ENCODE results near the gene HEG1. TPM values are rescaled to one million over a fixed set of nuclear protein-coding genes. Genes with fewer than 3 reads are reported as not detected.
A peak's percentile ranks its signal among the peaks of the same experiment; 100 is the strongest.

The HEG1 gene
- total and polyA plus RNA-seq, 2 of the 13 experiments (the other 11 are each of a cell fraction or from before 2014, with no cell fraction given): 10.7 to 18.2 TPM

DNA sequence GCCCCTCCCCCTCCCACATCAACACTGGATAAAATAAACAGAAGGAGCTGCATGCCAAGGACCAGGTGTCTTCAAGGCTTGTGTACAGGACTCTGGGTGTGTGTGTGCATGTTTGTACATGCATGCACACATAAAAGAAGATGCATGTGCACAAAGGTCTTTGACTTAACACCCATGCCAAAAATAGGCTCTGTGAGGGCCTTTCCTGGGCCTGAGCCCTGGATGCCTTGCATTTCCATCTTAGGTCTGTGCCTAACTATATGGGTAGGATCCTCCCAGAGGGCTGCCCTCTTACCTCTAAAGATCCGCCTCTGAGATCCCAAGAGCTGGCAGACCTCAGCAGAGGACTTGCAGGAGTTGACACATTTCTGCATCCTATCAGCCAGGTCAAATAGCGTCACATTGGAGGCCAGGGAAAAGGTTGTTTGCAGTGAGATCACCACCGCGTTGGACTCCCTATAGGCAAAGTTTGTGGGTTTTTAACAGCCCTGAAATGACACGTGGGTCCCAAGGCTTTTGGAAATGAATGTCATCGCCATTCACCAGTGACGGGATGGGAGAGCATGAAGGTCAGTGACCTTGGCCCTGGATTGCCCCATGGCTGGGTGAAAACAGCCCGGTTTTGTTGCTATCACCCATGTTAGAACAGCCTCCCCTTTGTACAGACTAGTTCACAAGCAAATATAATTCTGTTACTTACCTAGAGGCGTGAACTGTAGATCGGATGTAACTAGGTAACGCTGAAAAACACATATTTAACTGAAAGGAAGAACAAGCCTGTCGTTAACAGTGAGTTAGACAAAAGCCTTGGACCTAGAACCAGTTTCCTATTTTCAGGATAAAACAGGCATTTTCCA is 54.0 kb downstream of the HEG1 start (continued):
- TF ChIP-seq ZMYM4 (CRISPR knock-in tag; IDR thresholded peaks at IDR 0.05): peak; percentile 44; the same call in 1 of the 2 replicates
- TF ChIP-seq, protein P1, sequence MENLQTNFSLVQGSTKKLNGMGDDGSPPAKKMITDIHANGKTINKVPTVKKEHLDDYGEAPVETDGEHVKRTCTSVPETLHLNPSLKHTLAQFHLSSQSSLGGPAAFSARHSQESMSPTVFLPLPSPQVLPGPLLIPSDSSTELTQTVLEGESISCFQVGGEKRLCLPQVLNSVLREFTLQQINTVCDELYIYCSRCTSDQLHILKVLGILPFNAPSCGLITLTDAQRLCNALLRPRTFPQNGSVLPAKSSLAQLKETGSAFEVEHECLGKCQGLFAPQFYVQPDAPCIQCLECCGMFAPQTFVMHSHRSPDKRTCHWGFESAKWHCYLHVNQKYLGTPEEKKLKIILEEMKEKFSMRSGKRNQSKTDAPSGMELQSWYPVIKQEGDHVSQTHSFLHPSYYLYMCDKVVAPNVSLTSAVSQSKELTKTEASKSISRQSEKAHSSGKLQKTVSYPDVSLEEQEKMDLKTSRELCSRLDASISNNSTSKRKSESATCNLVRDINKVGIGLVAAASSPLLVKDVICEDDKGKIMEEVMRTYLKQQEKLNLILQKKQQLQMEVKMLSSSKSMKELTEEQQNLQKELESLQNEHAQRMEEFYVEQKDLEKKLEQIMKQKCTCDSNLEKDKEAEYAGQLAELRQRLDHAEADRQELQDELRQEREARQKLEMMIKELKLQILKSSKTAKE (CRISPR knock-in tag; IDR thresholded peaks at IDR 0.05; ENCODE audit: borderline replicate concordance): peak; percentile 86
- TF ChIP-seq, protein P2, sequence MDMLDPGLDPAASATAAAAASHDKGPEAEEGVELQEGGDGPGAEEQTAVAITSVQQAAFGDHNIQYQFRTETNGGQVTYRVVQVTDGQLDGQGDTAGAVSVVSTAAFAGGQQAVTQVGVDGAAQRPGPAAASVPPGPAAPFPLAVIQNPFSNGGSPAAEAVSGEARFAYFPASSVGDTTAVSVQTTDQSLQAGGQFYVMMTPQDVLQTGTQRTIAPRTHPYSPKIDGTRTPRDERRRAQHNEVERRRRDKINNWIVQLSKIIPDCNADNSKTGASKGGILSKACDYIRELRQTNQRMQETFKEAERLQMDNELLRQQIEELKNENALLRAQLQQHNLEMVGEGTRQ (IDR thresholded peaks at IDR 0.05; ENCODE audit: low read depth, low read length): peak; percentile 60; the same call in 1 of the 2 replicates
- TF ChIP-seq, protein P2 (CRISPR knock-in tag; IDR thresholded peaks at IDR 0.05; ENCODE audit: borderline replicate concordance): no peak; the same call in 1 of the 2 replicates
- TF ChIP-seq MED13 (CRISPR knock-in tag; IDR thresholded peaks at IDR 0.05): peak; percentile 74; the same call in 1 of the 2 replicates
- TF ChIP-seq ZBTB21 (CRISPR knock-in tag; IDR thresholded peaks at IDR 0.05): peak; percentile 97
- TF ChIP-seq ZNF724P (CRISPR knock-in tag; IDR thresholded peaks at IDR 0.05; ENCODE audit: borderline replicate concordance): no peak
- peak; percentile 54; the same call in 1 of the 2 replicates for TF ChIP-seq ATF7-NPFF (CRISPR knock-in tag; IDR thresholded peaks at IDR 0.05; ENCODE audit: low read depth)
- TF ChIP-seq, protein P3, sequence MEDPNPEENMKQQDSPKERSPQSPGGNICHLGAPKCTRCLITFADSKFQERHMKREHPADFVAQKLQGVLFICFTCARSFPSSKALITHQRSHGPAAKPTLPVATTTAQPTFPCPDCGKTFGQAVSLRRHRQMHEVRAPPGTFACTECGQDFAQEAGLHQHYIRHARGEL (CRISPR knock-in tag; IDR thresholded peaks at IDR 0.05): no peak
- TF ChIP-seq TP53 (CRISPR knock-in tag; conservative IDR thresholded peaks at IDR 0.05): 0 out of 2 replicates have a peak, but pooled peaks have one; percentile 65
- TF ChIP-seq STAG1 (CRISPR knock-in tag; IDR thresholded peaks at IDR 0.05): peak; percentile 38; the same call in 1 of the 2 replicates
- TF ChIP-seq SRF (IDR thresholded peaks at IDR 0.05; ENCODE audit: low read depth, low read length): no peak
- peak; percentile 62 for TF ChIP-seq ZNF124 (CRISPR knock-in tag; IDR thresholded peaks at IDR 0.05)
- TF ChIP-seq, protein P4, sequence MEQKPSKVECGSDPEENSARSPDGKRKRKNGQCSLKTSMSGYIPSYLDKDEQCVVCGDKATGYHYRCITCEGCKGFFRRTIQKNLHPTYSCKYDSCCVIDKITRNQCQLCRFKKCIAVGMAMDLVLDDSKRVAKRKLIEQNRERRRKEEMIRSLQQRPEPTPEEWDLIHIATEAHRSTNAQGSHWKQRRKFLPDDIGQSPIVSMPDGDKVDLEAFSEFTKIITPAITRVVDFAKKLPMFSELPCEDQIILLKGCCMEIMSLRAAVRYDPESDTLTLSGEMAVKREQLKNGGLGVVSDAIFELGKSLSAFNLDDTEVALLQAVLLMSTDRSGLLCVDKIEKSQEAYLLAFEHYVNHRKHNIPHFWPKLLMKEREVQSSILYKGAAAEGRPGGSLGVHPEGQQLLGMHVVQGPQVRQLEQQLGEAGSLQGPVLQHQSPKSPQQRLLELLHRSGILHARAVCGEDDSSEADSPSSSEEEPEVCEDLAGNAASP (CRISPR knock-in tag; IDR thresholded peaks at IDR 0.05; ENCODE audit: borderline replicate concordance): peak; percentile 96
- TF ChIP-seq ZSCAN20 (CRISPR knock-in tag; IDR thresholded peaks at IDR 0.05; ENCODE audit: borderline replicate concordance): peak; percentile 51; the same call in 1 of the 2 replicates
- peak; percentile 96 for TF ChIP-seq NCOA2 (CRISPR knock-in tag; IDR thresholded peaks at IDR 0.05)
- no peak for TF ChIP-seq HDAC6 (IDR thresholded peaks at IDR 0.05; ENCODE audit: low read depth, low read length)
- peak; percentile 91 for TF ChIP-seq ZNF644 (CRISPR knock-in tag; IDR thresholded peaks at IDR 0.05; ENCODE audit: low read depth)
- 0 out of 2 replicates have a peak, but pooled peaks have one; percentile 70 for TF ChIP-seq SNAI1 (CRISPR knock-in tag; IDR thresholded peaks at IDR 0.05; ENCODE audit: borderline replicate concordance)
- no peak for TF ChIP-seq TCF12 (IDR thresholded peaks at IDR 0.05)
- TF ChIP-seq TCF12 (CRISPR knock-in tag; IDR thresholded peaks at IDR 0.05): peak; percentile 63
- TF ChIP-seq HNRNPK (IDR thresholded peaks at IDR 0.05; ENCODE audit: low read depth, low read length, poor library complexity, severe bottlenecking): no peak
- TF ChIP-seq HIVEP1 (CRISPR knock-in tag; IDR thresholded peaks at IDR 0.05): peak; percentile 75; the same call in 1 of the 2 replicates
- TF ChIP-seq JUN (CRISPR knock-in tag; IDR thresholded peaks at IDR 0.05): peak; percentile 90
- TF ChIP-seq HOXA3 (CRISPR knock-in tag; IDR thresholded peaks at IDR 0.05): peak; percentile 97

Data from HepG2 (cell line).